GM21528 (cell line): ENCODE data around the gene ICAM5.
"Not testable (repeated sequence)": the region's sequence is repeated elsewhere in the genome, so short reads cannot be mapped to it uniquely, and the experiment has no call there.

Experiments used
- ATAC-seq: cut with Tn5 transposase; IDR thresholded peaks from one replicate; pipeline ENCODE4 v1.9.1; 2021; ENCODE audit warnings: mild to moderate bottlenecking, moderate library complexity; ENCODE audit not compliant: unreplicated experiment, low FRiP score

Gene ICAM5

GRCh38 chr19:10270180-10270615 lies 19.6 kb upstream of the ICAM5 start:
- peak; percentile 27 for ATAC-seq

DNA sequence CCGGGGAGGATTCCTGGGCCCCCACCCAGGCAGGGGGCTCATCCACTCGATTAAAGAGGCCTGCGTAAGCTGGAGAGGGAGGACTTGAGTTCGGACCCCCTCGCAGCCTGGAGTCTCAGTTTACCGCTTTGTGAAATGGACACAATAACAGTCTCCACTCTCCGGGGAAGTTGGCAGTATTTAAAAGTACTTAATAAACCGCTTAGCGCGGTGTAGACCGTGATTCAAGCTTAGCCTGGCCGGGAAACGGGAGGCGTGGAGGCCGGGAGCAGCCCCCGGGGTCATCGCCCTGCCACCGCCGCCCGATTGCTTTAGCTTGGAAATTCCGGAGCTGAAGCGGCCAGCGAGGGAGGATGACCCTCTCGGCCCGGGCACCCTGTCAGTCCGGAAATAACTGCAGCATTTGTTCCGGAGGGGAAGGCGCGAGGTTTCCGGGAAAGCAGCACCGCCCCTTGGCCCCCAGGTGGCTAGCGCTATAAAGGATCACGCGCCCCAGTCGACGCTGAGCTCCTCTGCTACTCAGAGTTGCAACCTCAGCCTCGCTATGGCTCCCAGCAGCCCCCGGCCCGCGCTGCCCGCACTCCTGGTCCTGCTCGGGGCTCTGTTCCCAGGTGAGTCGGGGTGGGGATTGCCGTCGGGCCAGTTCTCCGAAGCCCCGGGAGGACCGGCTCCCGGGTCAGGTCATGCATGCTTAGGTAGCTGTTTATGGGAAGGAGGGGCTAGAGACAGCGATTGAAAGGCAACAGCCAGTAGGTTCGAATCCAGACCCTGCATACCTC lies 18.9 kb upstream of the ICAM5 start, which contains the start of gene ICAM1:
Gene ICAM1, plus strand, starts transcription at position 505 of the 779 bp plus-strand sequence. Its CDS starts 40 bp downstream, at position 545.
- peak; percentile 53 for ATAC-seq

GRCh38 chr19:10271543-10272086 lies 18.1 kb upstream of the ICAM5 start:
- ATAC-seq, result peak; percentile 7

DNA sequence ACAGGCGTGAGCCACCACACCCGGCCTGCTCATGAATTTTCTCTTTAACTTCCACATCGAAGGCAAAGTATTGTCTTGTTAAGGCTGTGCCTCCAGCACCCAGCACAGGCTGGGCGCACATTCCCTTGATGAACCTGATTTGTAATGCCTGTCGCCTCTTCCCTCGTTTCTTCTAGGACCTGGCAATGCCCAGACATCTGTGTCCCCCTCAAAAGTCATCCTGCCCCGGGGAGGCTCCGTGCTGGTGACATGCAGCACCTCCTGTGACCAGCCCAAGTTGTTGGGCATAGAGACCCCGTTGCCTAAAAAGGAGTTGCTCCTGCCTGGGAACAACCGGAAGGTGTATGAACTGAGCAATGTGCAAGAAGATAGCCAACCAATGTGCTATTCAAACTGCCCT lies 15.2 kb upstream of the ICAM5 start:
- no peak for ATAC-seq

DNA sequence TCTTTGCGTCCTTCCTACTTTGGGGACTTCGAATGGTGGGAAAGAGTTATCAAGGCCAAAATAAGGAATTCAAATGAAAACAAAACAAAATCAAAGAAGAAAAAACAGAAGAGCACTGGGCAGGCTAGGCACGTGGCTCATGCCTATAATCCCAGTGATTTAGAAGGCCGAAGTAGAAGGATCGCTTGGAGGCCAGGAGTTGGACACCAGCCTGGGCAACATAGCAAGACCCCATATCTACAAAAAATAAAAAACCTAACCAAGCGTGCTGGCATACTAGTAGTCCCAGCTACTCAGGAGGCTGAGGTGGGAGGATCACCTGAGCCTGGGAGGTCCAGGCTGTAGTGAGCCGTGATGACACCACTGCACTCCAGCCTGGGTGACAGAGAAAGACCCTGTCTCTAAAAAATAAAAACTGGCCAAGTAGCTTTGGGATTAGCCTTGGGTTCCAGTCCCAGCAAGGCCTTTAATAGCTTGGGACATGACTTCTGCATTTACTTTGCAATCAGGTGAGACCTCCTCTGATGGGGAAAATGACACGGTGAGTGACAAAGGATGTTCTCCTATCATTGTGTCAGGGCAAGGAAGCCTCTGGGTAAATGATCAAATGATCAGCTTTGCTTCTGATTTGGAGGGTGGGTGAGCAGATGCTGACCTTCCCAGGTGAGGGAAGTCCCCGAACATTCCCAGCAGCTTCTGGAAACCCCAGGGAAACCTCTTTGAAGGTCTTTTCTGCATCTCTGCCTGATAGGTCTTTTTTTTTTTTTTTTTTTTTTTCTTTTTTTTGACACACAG lies 11.8 kb upstream of the ICAM5 start:
- no peak for ATAC-seq

DNA sequence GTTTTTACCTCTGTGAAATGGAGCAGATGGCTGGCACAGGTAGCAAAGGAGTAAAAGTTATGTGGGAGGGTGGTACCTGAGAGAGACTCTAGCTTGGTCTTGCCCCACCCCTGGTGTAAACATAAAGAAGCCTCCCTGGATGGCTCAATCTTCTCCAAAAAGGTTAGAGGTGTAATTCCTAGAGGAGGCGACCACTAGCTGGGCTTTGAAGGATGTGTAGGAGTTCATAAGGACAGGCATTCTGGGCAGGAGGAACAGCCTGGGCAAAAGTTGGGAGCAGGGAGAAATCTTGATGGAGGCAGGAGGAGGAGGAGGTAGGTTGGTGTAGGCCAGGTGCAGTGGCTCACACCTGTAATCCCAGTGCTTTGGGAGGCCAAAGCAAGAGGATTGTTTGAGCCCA lies 10.8 kb upstream of the ICAM5 start:
- no peak for ATAC-seq

DNA sequence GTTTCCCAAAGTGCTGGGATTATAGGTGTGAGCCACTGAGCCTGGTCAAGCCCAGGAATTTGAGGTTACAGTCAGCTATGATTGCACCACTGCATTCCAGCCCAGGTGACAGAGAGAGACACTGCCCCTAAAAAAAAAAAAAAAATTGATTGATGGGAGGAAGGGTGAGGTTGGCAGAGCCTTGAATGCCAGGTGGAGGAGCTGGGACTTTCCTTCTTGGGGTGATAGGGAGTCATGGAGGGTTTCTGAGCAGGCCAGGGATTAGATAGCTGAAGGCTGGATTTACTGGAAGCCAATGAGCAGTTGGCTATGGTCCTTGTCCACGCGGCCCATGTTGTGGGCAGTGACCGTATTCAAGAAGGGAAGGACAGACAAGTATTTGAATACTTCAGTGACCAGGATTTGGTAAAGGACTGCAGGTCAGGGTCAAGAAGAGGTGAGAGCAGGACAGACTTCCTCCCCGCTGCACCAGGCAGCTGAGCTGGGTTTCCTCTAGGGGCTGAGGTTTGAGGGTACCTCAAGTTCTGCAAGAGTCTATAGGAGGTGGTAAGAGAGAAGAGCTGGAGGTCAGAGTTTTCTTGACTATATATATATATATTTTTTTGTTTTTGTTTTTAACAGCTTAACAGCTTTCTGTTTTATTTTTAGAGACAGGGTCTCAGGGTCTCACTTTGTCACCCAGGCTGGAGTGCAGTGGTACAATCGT lies 9.9 kb upstream of the ICAM5 start:
- ATAC-seq, result no peak

GRCh38 chr19:10282043-10282442 lies 7.7 kb upstream of the ICAM5 start:
- not testable (repeated sequence) for ATAC-seq

- ATAC-seq, result no peak
Observed at GRCh38 chr19:10283301-10284064, 6.3 kb upstream of the ICAM5 start.

- ATAC-seq, result no peak
Observed at GRCh38 chr19:10284065-10284959, 5.4 kb upstream of the ICAM5 start.

- no peak for ATAC-seq
Observed at GRCh38 chr19:10284960-10285278, 4.8 kb upstream of the ICAM5 start.

DNA sequence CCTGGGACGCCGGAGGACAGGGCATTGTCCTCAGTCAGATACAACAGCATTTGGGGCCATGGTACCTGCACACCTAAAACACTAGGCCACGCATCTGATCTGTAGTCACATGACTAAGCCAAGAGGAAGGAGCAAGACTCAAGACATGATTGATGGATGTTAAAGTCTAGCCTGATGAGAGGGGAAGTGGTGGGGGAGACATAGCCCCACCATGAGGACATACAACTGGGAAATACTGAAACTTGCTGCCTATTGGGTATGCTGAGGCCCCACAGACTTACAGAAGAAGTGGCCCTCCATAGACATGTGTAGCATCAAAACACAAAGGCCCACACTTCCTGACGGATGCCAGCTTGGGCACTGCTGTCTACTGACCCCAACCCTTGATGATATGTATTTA lies 4.4 kb upstream of the ICAM5 start:
- ATAC-seq, result no peak

DNA sequence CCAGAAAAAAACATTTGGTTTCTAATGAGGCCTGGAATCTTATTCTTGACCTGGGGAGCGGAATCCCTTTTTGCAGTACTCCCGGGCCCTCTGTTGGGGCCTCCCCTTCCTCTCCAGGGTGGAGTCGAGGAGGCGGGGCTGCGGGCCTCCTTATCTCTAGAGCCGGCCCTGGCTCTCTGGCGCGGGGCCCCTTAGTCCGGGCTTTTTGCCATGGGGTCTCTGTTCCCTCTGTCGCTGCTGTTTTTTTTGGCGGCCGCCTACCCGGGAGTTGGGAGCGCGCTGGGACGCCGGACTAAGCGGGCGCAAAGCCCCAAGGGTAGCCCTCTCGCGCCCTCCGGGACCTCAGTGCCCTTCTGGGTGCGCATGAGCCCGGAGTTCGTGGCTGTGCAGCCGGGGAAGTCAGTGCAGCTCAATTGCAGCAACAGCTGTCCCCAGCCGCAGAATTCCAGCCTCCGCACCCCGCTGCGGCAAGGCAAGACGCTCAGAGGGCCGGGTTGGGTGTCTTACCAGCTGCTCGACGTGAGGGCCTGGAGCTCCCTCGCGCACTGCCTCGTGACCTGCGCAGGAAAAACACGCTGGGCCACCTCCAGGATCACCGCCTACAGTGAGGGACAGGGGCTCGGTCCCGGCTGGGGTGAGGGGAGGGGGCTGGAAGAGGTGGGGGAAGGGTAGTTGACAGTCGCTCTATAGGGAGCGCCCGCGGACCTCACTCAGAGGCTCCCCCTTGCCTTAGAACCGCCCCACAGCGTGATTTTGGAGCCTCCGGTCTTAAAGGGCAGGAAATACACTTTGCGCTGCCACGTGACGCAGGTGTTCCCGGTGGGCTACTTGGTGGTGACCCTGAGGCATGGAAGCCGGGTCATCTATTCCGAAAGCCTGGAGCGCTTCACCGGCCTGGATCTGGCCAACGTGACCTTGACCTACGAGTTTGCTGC lies 2.7 kb upstream of the ICAM5 start, which contains the start of gene ICAM4:
Gene ICAM4, plus strand, starts transcription at position 153 of the 935 bp plus-strand sequence. Its CDS starts 58 bp downstream, at position 211.
- ATAC-seq, result no peak

GRCh38 chr19:10288662-10289166 lies 1.0 kb upstream of the ICAM5 start:
- ATAC-seq, result no peak

DNA sequence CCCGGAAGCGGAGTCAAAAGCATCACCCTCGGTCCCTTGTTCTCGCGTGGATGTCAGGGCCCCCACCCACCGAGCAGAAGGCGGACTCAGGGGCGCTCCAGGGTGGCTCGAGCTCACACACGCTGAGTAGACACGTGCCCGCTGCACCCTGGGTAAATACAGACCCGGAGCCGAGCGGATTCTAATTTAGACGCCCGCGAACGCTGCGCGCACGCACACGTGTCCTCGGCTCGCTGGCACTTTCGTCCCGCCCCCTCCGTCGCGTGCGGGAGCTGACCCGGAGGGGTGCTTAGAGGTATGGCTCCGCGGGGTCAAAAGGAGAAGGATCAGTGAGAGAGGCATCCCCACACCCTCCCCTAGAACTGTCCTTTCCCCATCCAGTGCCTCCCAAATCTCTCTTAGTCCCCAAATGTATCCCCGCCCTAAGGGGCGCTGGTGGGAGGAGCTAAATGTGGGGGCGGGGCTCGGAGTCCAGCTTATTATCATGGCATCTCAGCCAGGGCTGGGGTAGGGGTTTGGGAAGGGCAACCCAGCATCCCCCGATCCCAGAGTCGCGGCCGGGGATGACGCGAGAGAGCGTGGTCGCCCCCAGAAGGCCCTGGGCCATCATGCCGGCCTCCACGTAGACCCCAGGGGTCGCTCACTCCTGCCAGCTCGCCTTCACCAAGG lies 451 bp upstream of the ICAM5 start:
- no peak for ATAC-seq

DNA sequence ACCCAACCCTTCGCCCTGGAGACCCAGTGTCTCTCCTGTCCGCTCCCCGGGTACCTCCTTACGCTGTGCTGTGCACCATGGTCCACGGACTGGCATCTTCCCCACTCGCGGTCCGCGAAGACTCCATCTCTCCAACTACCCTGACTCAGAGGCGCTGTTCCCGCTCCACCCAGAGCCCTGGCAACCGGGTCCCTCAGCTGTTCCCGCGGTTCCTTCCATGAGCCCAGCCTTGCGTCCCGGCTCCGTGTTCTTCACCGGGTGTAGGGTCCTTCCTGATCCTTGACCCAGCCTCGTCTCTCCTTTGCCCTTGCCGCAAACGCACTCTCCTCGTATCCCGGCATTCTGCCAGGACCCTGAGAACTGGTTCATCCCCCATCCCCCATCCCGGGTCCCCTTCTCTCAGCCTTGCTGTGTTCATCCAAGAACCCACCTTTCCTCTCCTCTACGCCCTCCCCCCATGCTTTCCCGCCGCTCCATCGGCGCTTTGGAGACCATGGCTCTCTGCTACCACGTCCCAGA lies 664 bp downstream of the ICAM5 start:
- ATAC-seq, result no peak
